ENCODE results near the gene TMEM186. TPM values are rescaled to one million over a fixed set of nuclear protein-coding genes. Genes with fewer than 3 reads are reported as not detected.

Gene TMEM186
- total and polyA plus RNA-seq, 2 of the 8 experiments (the other 6 are each of a cell fraction or from before 2014, with no cell fraction given) = 13.1 TPM

GRCh38 chr16:8816967-8817655 lies 19.7 kb upstream of the TMEM186 start:
- Histone ChIP-seq H2BK12ac (ENCODE audit: low read depth, low read length) (no peak overlapping the region), H3K27ac (ENCODE audit: low read depth, low read length) (no peak overlapping the region), H2BK120ac (replicated peaks; ENCODE audit: low read depth, low read length) (no peak overlapping the region), H3K9me3 (ENCODE audit: insufficient read depth in 2 of 2, low read depth in 1 of 2, low read length in 1 of 2) (no peaks in the 10 kb centered on the region), H3K14ac (ENCODE audit: insufficient read length) (no peak overlapping the region), H2AFZ (ENCODE audit: low read length) (no peak overlapping the region), H3K27me3 (replicated peaks in 1 of 4; ENCODE audit: control insufficient read depth in 3 of 4, extremely low read depth in 1 of 4, insufficient read depth in 3 of 4, low read length in 3 of 4) (no peaks in the 10 kb centered on the region), H3K23me2 (ENCODE audit: low read depth, low read length) (no peaks in the 10 kb centered on the region), H3K4me2 (ENCODE audit: insufficient read depth in 1 of 2, low read depth in 2 of 2, low read length in 2 of 2) (no peak overlapping the region), H3K56ac (replicated peaks; ENCODE audit: insufficient read length, low read depth, low read length) (no peak overlapping the region), H3K4me1 (replicated peaks in 1 of 4; ENCODE audit: control insufficient read depth in 3 of 4, insufficient read depth in 4 of 4, low read length in 3 of 4) (peaks cover 0 to 4% (median 1%) of the 10 kb centered on the region in 4 experiments; a peak in 3 of 7 replicates), H4K8ac (ENCODE audit: extremely low read depth, insufficient read depth, low read length) (no peak overlapping the region), H3K79me2 (ENCODE audit: control insufficient read depth in 1 of 2, insufficient read depth in 2 of 2, low read length in 2 of 2) (no peaks in the 10 kb centered on the region), H4K20me1 (replicated peaks in 1 of 2; ENCODE audit: control insufficient read depth in 1 of 2, insufficient read depth in 2 of 2, low read length in 2 of 2) (peaks cover 0 to 6% of the 10 kb centered on the region in 2 experiments), H3K18ac (ENCODE audit: extremely low read depth, low read length) (no peak overlapping the region), H4K5ac (ENCODE audit: insufficient read length, low read depth, low read length) (no peak overlapping the region), H3K36me3 (ENCODE audit: control insufficient read depth in 2 of 4, insufficient read depth in 4 of 4, low read length in 3 of 4) (peaks cover 20 to 66% (median 48%) of the 10 kb centered on the region in 4 experiments), H2BK5ac (ENCODE audit: low read depth, low read length) (no peak overlapping the region), H3K4ac (replicated peaks; ENCODE audit: insufficient read length, low read depth, low read length) (no peak overlapping the region), H3K79me1 (ENCODE audit: low read depth, low read length) (no peaks in the 10 kb centered on the region; the same call in 1 of the 2 replicates), H2BK15ac (ENCODE audit: low read length) (no peak overlapping the region), H3K23ac (ENCODE audit: insufficient read length) (no peak overlapping the region), H2AK5ac (ENCODE audit: low read depth, low read length) (no peak overlapping the region), H4K91ac (replicated peaks; ENCODE audit: insufficient read length, low read length) (no peak overlapping the region), H3K4me3 (ENCODE audit: extremely low read depth in 1 of 4, insufficient read depth in 2 of 4, low read depth in 3 of 4, low read length in 4 of 4) (no peak overlapping the region), H3K9ac (replicated peaks in 1 of 4; ENCODE audit: extremely low read depth in 1 of 4, low read depth in 3 of 4, low read length in 3 of 4) (no peak overlapping the region), H2BK20ac (ENCODE audit: low read length) (no peak overlapping the region)
- ChIA-PET CTCF (ENCODE audit: partially characterized antibody) (interaction anchor here (0.6 to 1.9 kb wide), 7 partner anchors 14 to 182 kb away, joined by 3 to 4 read pairs (median 3); no protein-coding TSS in a partner anchor), POLR2A (ENCODE audit: partially characterized antibody) (interaction anchor here (2.1 to 5.8 kb wide), 2 partner anchors 10 to 14 kb away, joined by 16 to 54 read pairs; no protein-coding TSS in a partner anchor)
- FAIRE-seq = no peak
- 93% methylated on average over 6 of the region's 6 CpGs; no CpG with 5 or more reads in 1 of the 2 experiments for WGBS, 2 experiments (ENCODE audit: extremely low coverage in 1 of 2, insufficient coverage in 1 of 2, insufficient read length in 1 of 2, insufficient replicate concordance in 2 of 2, low coverage in 1 of 2, low lambda C conversion rate in 2 of 2, missing lambda C conversion rate in 1 of 2)
- no peak for DNase-seq (ENCODE audit: low read depth in 1 of 2, low spot score in 2 of 2)
- TF ChIP-seq SRF (IDR thresholded peaks at IDR 0.05; ENCODE audit: low read depth, low read length) (no peak), JUN (IDR thresholded peaks at IDR 0.05; ENCODE audit: low read depth, low read length) (no peak), CTBP2 (IDR thresholded peaks at IDR 0.05; ENCODE audit: borderline replicate concordance, insufficient read depth, insufficient read length, low read length) (no peak), TAF7 (optimal IDR thresholded peaks at IDR 0.05; ENCODE audit: borderline replicate concordance, low read depth, low read length) (no peak), GTF2F1 (IDR thresholded peaks at IDR 0.05; ENCODE audit: borderline replicate concordance, low read depth, low read length) (no peak), YY1 (IDR thresholded peaks at IDR 0.05; ENCODE audit: low read depth, low read length) (no peak), RBBP5 (IDR thresholded peaks at IDR 0.05; ENCODE audit: borderline replicate concordance, low read depth, low read length) (no peak), TEAD4 (IDR thresholded peaks at IDR 0.05; ENCODE audit: low read depth, low read length) (no peak), TAF1 (IDR thresholded peaks at IDR 0.05; ENCODE audit: low read depth, low read length) (no peak), POLR2A (IDR thresholded peaks at IDR 0.05; ENCODE audit: control extremely low read depth in 1 of 2, low read depth in 2 of 2, low read length in 2 of 2) (no peak), ZNF274 (IDR thresholded peaks at IDR 0.05; ENCODE audit: borderline replicate concordance, extremely low read depth, low read length) (no peak), SP4 (IDR thresholded peaks at IDR 0.05; ENCODE audit: low read length) (no peak), USF2 (IDR thresholded peaks at IDR 0.05; ENCODE audit: low read length) (no peak)

Measured in H1 (cell line).